Ovary (tissue), 9 donors: ENCODE measurements around the gene MROH7. TPM values are rescaled to one million over a fixed set of nuclear protein-coding genes. Genes with fewer than 3 reads are reported as not detected.

Source experiments
- DNase-seq, 5 donors: peaks; one replicate each; pipeline ENCODE4 v3.0.0-alpha.2; 2019 to 2020
- H3K27ac ChIP-seq, 2 donors: fragments of 200-600 bp; one replicate each; pipeline versions ENCODE4 v1.5.1 to v1.8.0; 2019 to 2022
- H3K27me3 ChIP-seq: fragments of 200-600 bp; one replicate; pipeline ENCODE4 v1.8.0; 2022
- H3K36me3 ChIP-seq: fragments of 200-600 bp; sonication (generic); one replicate; pipeline ENCODE4 v1.5.1; 2019
- H3K4me1 ChIP-seq: one replicate; pipeline ENCODE4 v1.8.1; 2013; ENCODE audit warnings: mild to moderate bottlenecking, moderate library complexity; ENCODE audit not compliant: insufficient read depth
- H3K4me3 ChIP-seq: fragments of 200-600 bp; sonication (generic); one replicate; pipeline ENCODE4 v1.5.1; 2017
- H3K9me3 ChIP-seq, 2 donors: fragments of 200-600 bp in 1 of 2; sonication (generic) in 1 of 2; one replicate each; pipeline versions ENCODE4 v1.5.1 to v1.8.1; 2013 to 2019; ENCODE audit warnings: mild to moderate bottlenecking in 1 of 2, moderate library complexity in 1 of 2
- EP300 ChIP-seq: sonication (generic); formaldehyde crosslinking; IDR thresholded peaks from one replicate; pipeline ENCODE4 v1.6.1; 2017; ENCODE audit warnings: antibody characterized with exemption
- POLR2A ChIP-seq: fragments of 450-650 bp; IDR thresholded peaks from one replicate; pipeline ENCODE4 v1.6.1; 2017; ENCODE audit warnings: antibody characterized with exemption, mild to moderate bottlenecking, moderate library complexity
- WGBS, 3 donors: extraction: QIAGEN DNeasy Blood & Tissue Kit in 1 of 3; methylation state at CpG; one replicate each; pipeline versions ENCODE4 v1.1.5 to v1.1.7; 2013 to 2017; 5-methylcytosine and 5-hydroxymethylcytosine counted together
- intact Hi-C, 4 donors: fragments of 100-400 bp; cut with DNase I; formaldehyde crosslinking; loops; one replicate each; pipeline versions ENCODE4 v1.11.0 to v1.15.1; 2022 to 2023
- polyA plus RNA-seq, 2 donors: library from polyadenylated mRNA; stranded (reverse); fragments of 200-250 nt in 1 of 2; fragments of 350-450 nt in 1 of 2; fragmentation: Illumina TruSeq in 1 of 2; extraction: RNeasy Lipid Tissue Mini Kit (QIAGEN cat#74804) in 1 of 2; gene quantifications; one replicate each; pipeline ENCODE4 v1.2.3, GENCODE V29; 2013 to 2014
- total RNA-seq, 7 donors: library from RNA; depleted of rRNA in 2 of 7; stranded (reverse); fragments of >200 nt in 2 of 7; fragmentation: NEBNext Ultra II Directional in 3 of 7; extraction: Animal tissue kit (Norgen Biotek cat#: 25700) in 3 of 7; gene quantifications; one replicate each; pipeline versions ENCODE4 v1.1.0 to v1.2.4, GENCODE V29; 2016 to 2023
- TF ChIP-seq, protein P1 (sequence below), 3 donors: fragments of 450-650 bp in 2 of 3; fragments of 200-600 bp in 1 of 3; IDR thresholded peaks; one replicate each; pipeline versions ENCODE4 v1.5.1 to v1.8.0; 2016 to 2022; ENCODE audit warnings: antibody characterized with exemption in 3 of 3, mild to moderate bottlenecking in 1 of 3
- donor health status: DM: no; HTN: no; CAD: no; lungs with moderate emphysema.
- donor health status: DM: no; HTN: no; CAD: no.
- donor health status: Bipolar disorder and iron deficiency.
- donor health status: DM: yes; HTN: yes; CAD: no.
- donor health status: DM: no; HTN: no; CAD: no.
- donor health status: DM: yes; HTN: yes; CAD: no.

The MROH7 gene
- total and polyA plus RNA-seq, 9 donors: 3.1 to 20.9 (median 9.3) TPM

- no peak for DNase-seq
- 91 to 93% (median 92%) methylated on average over 9 of the region's 9 CpGs for WGBS, 3 donors
- Histone ChIP-seq H3K36me3 (no peaks in the 10 kb centered on the region), H3K4me1 (no peaks in the 10 kb centered on the region), H3K27me3 (no peaks in the 10 kb centered on the region), H3K9me3 (no peaks in the 10 kb centered on the region), H3K27ac (no peak overlapping the region), H3K4me3 (no peak overlapping the region)
- TF ChIP-seq POLR2A (no peak), EP300 (no peak)
- TF ChIP-seq, protein P1, sequence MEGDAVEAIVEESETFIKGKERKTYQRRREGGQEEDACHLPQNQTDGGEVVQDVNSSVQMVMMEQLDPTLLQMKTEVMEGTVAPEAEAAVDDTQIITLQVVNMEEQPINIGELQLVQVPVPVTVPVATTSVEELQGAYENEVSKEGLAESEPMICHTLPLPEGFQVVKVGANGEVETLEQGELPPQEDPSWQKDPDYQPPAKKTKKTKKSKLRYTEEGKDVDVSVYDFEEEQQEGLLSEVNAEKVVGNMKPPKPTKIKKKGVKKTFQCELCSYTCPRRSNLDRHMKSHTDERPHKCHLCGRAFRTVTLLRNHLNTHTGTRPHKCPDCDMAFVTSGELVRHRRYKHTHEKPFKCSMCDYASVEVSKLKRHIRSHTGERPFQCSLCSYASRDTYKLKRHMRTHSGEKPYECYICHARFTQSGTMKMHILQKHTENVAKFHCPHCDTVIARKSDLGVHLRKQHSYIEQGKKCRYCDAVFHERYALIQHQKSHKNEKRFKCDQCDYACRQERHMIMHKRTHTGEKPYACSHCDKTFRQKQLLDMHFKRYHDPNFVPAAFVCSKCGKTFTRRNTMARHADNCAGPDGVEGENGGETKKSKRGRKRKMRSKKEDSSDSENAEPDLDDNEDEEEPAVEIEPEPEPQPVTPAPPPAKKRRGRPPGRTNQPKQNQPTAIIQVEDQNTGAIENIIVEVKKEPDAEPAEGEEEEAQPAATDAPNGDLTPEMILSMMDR (IDR thresholded peaks at IDR 0.05): no peak
- intact Hi-C loops: no loop called here
These were observed 116.2 kb downstream of the MROH7 start for GRCh38 chr1:54757833-54758232.

GRCh38 chr1:54758678-54759348 lies 117.2 kb downstream of the MROH7 start:
- no peak overlapping the region for H3K4me3 ChIP-seq
- intact Hi-C loops: no loop called here
- H3K36me3 ChIP-seq: no peaks in the 10 kb centered on the region
- 88 to 91% (median 89%) methylated on average over 20 of the region's 20 CpGs for WGBS, 3 donors
- H3K27ac ChIP-seq: no peak overlapping the region
- TF ChIP-seq EP300: no peak
- no peak for TF ChIP-seq POLR2A
- H3K9me3 ChIP-seq: no peaks in the 10 kb centered on the region
- no peak for DNase-seq
- peaks cover 1% of the 10 kb centered on the region for H3K4me1 ChIP-seq
- H3K27me3 ChIP-seq: no peaks in the 10 kb centered on the region

Other genes starting within 250 kb of the MROH7 start
- gene SSBP3, start 235.4 kb upstream of the MROH7 start, total RNA-seq: 100 to 1,000 TPM in 5 of 7 donors, 10 to 100 TPM in 2; 41.2 to 247 (median 143) TPM
- 100 to 1,000 TPM; 156 to 200 TPM for gene SSBP3, start 235.4 kb upstream of the MROH7 start, polyA plus RNA-seq
- gene ACOT11, start 93.6 kb upstream of the MROH7 start, total RNA-seq: 10 to 100 TPM in 5 of 7 donors, 1 to 10 TPM in 2; 7.6 to 28.4 (median 17.0) TPM
- 1 to 10 TPM; 3.0 to 7.2 TPM for gene ACOT11, start 93.6 kb upstream of the MROH7 start, polyA plus RNA-seq
- not detected for gene FAM151A, start 18.3 kb upstream of the MROH7 start, total RNA-seq
- gene FAM151A, start 18.3 kb upstream of the MROH7 start, polyA plus RNA-seq: under 1 TPM in 1 of 2 donors, not detected in 1; 0.06 TPM
- 10 to 100 TPM; 15.4 to 26.2 (median 19.9) TPM for gene TTC4, start 74.1 kb downstream of the MROH7 start, total RNA-seq
- gene TTC4, start 74.1 kb downstream of the MROH7 start, polyA plus RNA-seq: 10 to 100 TPM; 12.6 to 29.9 TPM
- 1 to 10 TPM; 3.2 to 9.6 (median 7.0) TPM for gene PARS2, start 122.7 kb downstream of the MROH7 start, total RNA-seq
- 1 to 10 TPM; 4.3 to 6.4 TPM for gene PARS2, start 122.7 kb downstream of the MROH7 start, polyA plus RNA-seq
- gene TTC22, start 159.5 kb downstream of the MROH7 start, total RNA-seq: 1 to 10 TPM in 4 of 7 donors, under 1 TPM in 3; 0.13 to 9.1 (median 1.1) TPM
- gene TTC22, start 159.5 kb downstream of the MROH7 start, polyA plus RNA-seq: under 1 TPM; 0.21 to 0.47 TPM
- gene DHCR24, start 245.4 kb downstream of the MROH7 start, total RNA-seq: 100 to 1,000 TPM in 2 of 7 donors, 10 to 100 TPM in 5; 10.5 to 220 (median 74.6) TPM
- gene DHCR24, start 245.4 kb downstream of the MROH7 start, polyA plus RNA-seq: 1,000 to 10,000 TPM in 1 of 2 donors, 10 to 100 TPM in 1; 24.9 to 1,394 TPM